22Rv1 (cell line): ENCODE measurements around the gene LHFPL2.

Experiments used
- CTCF ChIP-seq: fragments of 450-650 bp; IDR thresholded peaks from 2 replicates; pipeline ENCODE4 v1.5.1; 2017; ENCODE audit warnings: mild to moderate bottlenecking
- ZFX ChIP-seq: fragments of 450-650 bp; IDR thresholded peaks from 2 replicates; pipeline ENCODE4 v1.6.1; 2017; ENCODE audit warnings: antibody characterized with exemption, borderline replicate concordance

DNA sequence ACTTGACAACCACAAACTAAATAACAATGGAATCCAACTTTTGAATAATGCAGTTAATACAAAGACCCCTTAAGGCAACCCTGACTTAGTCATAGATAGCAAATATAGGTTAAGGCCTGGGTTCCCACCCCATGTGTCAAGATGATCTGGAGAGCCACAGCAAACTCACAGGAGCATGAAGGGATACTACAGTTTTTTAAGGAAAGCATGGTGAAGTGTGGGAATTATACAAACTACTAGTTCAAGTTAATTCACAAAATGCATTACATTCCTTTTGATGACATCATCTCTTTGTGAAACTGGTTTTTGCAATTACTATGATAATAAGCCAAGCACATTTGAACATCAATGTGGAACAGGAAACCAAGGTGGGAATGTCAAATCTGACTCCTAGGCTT, 50.6 kb downstream of the LHFPL2 start:
- TF ChIP-seq CTCF, result no peak
- TF ChIP-seq ZFX, result no peak
